NT2/D1 (cell line): ENCODE data around the gene RADX.
A peak's percentile ranks its signal among the peaks of the same experiment; 100 is the strongest.

Experiments
- SUZ12 ChIP-seq: IDR thresholded peaks from 2 replicates; pipeline ENCODE4 v1.6.1; 2011; ENCODE audit not compliant: insufficient read length, insufficient read depth; ENCODE audit errors: extremely low read depth
- YY1 ChIP-seq: IDR thresholded peaks from 2 replicates; pipeline ENCODE4 v1.6.1; 2011; ENCODE audit not compliant: insufficient read length, insufficient read depth
- ZNF274 ChIP-seq: IDR thresholded peaks from 2 replicates; pipeline ENCODE4 v1.6.1; 2011; ENCODE audit warnings: mild to moderate bottlenecking, low read depth, low read length

DNA sequence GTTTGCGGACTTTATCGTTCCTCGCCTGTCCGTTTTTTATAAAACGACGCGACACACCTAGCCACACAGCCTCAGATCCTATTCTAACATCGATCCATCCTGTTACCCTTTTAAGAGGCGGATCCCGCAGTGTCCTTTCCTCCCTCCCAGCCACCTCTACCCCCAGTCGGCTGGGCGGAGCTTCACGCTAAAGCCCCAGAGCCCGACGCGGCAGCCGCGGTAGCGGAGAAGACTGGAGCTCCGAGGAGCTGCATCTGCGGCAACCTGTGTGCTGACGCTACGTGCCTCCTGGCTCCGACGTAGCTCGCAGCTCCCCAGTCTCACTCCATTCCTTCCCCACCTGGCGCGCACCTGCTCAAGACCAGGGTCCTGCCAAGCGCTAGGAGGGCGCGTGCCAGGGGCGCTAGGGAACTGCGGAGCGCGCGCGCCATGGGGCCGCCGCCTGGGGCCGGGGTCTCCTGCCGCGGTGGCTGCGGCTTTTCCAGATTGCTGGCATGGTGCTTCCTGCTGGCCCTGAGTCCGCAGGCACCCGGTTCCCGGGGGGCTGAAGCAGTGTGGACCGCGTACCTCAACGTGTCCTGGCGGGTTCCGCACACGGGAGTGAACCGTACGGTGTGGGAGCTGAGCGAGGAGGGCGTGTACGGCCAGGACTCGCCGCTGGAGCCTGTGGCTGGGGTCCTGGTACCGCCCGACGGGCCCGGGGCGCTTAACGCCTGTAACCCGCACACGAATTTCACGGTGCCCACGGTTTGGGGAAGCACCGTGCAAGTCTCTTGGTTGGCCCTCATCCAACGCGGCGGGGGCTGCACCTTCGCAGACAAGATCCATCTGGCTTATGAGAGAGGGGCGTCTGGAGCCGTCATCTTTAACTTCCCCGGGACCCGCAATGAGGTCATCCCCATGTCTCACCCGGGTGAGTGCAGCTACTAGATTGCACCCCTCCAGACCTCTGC is 115.0 kb downstream of the RADX start, which contains the start of gene RNF128:
- TF ChIP-seq YY1 (no peak), ZNF274 (no peak), SUZ12 (peak; percentile 52)
